Measurements from ENCODE around the gene DDX25.

DDX25 gene

GRCh38 chr11:125944350-125945010 lies 40.2 kb downstream of the DDX25 start:
- H3K9me2 ChIP-seq (replicated peaks; ENCODE audit: insufficient read depth, low read length), result no peaks in the 10 kb centered on the region
- no peak for TF ChIP-seq EZH2phosphoT487 (conservative IDR thresholded peaks at IDR 0.05; ENCODE audit: low read length)
- no peak for TF ChIP-seq CTCF (IDR thresholded peaks at IDR 0.05; ENCODE audit: insufficient read depth, low read length, poor library complexity, severe bottlenecking)
- no peak overlapping the region for H3K4me2 ChIP-seq (ENCODE audit: low read depth, low read length, poor library complexity, severe bottlenecking)

GRCh38 chr11:125945011-125945796 lies 40.9 kb downstream of the DDX25 start:
- no peaks in the 10 kb centered on the region for H3K9me2 ChIP-seq (replicated peaks; ENCODE audit: insufficient read depth, low read length)
- no peak overlapping the region for H2AFZ ChIP-seq (ENCODE audit: low read depth, low read length, severe bottlenecking)
- no peak overlapping the region for H3K4me2 ChIP-seq (ENCODE audit: low read depth, low read length, poor library complexity, severe bottlenecking)
- H3K36me3 ChIP-seq (ENCODE audit: low read length), result no peaks in the 10 kb centered on the region
- H3K9me3 ChIP-seq (ENCODE audit: insufficient read depth, low read length), result no peaks in the 10 kb centered on the region
- no peak overlapping the region for H3K27ac ChIP-seq (ENCODE audit: low read depth, low read length)
- H3K79me2 ChIP-seq (ENCODE audit: insufficient read depth, low read length), result no peaks in the 10 kb centered on the region
- H3K27me3 ChIP-seq (ENCODE audit: low read length), result no peaks in the 10 kb centered on the region
- no peak overlapping the region for H3K4me3 ChIP-seq (ENCODE audit: insufficient read depth, low read length, poor library complexity, severe bottlenecking)
- H4K20me1 ChIP-seq (ENCODE audit: low read depth, low read length), result no peaks in the 10 kb centered on the region
- H3F3A ChIP-seq (ENCODE audit: insufficient read depth), result no peaks in the 10 kb centered on the region
- H3K9ac ChIP-seq (ENCODE audit: low read length), result no peak overlapping the region
- TF ChIP-seq EZH2phosphoT487 (conservative IDR thresholded peaks at IDR 0.05; ENCODE audit: low read length), result no peak
- no peak for TF ChIP-seq CTCF (IDR thresholded peaks at IDR 0.05; ENCODE audit: insufficient read depth, low read length, poor library complexity, severe bottlenecking)

More at GRCh38 chr11:125944350-125945010, 40.2 kb downstream of the DDX25 start:
- Histone ChIP-seq H3K79me2 (ENCODE audit: insufficient read depth, low read length) (no peaks in the 10 kb centered on the region), H3K27me3 (ENCODE audit: low read length) (no peaks in the 10 kb centered on the region), H2AFZ (ENCODE audit: low read depth, low read length, severe bottlenecking) (no peak overlapping the region), H4K20me1 (ENCODE audit: low read depth, low read length) (no peaks in the 10 kb centered on the region), H3K9me3 (ENCODE audit: insufficient read depth, low read length) (no peaks in the 10 kb centered on the region), H3K36me3 (ENCODE audit: low read length) (no peaks in the 10 kb centered on the region), H3K9ac (ENCODE audit: low read length) (no peak overlapping the region), H3F3A (ENCODE audit: insufficient read depth) (no peaks in the 10 kb centered on the region), H3K4me3 (ENCODE audit: insufficient read depth, low read length, poor library complexity, severe bottlenecking) (no peak overlapping the region), H3K27ac (ENCODE audit: low read depth, low read length) (no peak overlapping the region)

- Histone ChIP-seq H3F3A (ENCODE audit: insufficient read depth) (no peaks in the 10 kb centered on the region), H3K79me2 (ENCODE audit: insufficient read depth, low read length) (no peaks in the 10 kb centered on the region), H3K4me2 (ENCODE audit: low read depth, low read length, poor library complexity, severe bottlenecking) (no peak within 1 kb of the TSS), H3K9me2 (replicated peaks; ENCODE audit: insufficient read depth, low read length) (no peaks in the 10 kb centered on the region), H3K9ac (ENCODE audit: low read length) (no peak within 1 kb of the TSS), H2AFZ (ENCODE audit: low read depth, low read length, severe bottlenecking) (no peak within 1 kb of the TSS), H3K27ac (ENCODE audit: low read depth, low read length) (no peak within 1 kb of the TSS), H3K9me3 (ENCODE audit: insufficient read depth, low read length) (no peaks in the 10 kb centered on the region), H4K20me1 (ENCODE audit: low read depth, low read length) (no peaks in the 10 kb centered on the region), H3K27me3 (ENCODE audit: low read length) (no peaks in the 10 kb centered on the region), H3K4me3 (ENCODE audit: insufficient read depth, low read length, poor library complexity, severe bottlenecking) (no peak within 1 kb of the TSS), H3K36me3 (ENCODE audit: low read length) (no peaks in the 10 kb centered on the region)
- TF ChIP-seq EZH2phosphoT487 (conservative IDR thresholded peaks at IDR 0.05; ENCODE audit: low read length) (no peak), CTCF (IDR thresholded peaks at IDR 0.05; ENCODE audit: insufficient read depth, low read length, poor library complexity, severe bottlenecking) (no peak)
Measured at GRCh38 chr11:125945797-125946520, 41.7 kb downstream of the DDX25 start, which contains the start of gene VSIG10L2. Gene VSIG10L2, plus strand, starts transcription at chr11:125946044. Its CDS starts 12 bp downstream, at chr11:125946056.

Measured in SU-DHL-6 (cell line).